NCI-H1105 treated with DMSO at 0.1 percent for 48 hours (cell line): ENCODE data around the gene LIN7B.
"Not testable (repeated sequence)": the region's sequence is repeated elsewhere in the genome, so short reads cannot be mapped to it uniquely, and the experiment has no call there.

Source experiments
- DNase-seq: peaks from one replicate; lab custom pipeline; 2025; lab: John Stamatoyannopoulos, UW

LIN7B gene

DNA sequence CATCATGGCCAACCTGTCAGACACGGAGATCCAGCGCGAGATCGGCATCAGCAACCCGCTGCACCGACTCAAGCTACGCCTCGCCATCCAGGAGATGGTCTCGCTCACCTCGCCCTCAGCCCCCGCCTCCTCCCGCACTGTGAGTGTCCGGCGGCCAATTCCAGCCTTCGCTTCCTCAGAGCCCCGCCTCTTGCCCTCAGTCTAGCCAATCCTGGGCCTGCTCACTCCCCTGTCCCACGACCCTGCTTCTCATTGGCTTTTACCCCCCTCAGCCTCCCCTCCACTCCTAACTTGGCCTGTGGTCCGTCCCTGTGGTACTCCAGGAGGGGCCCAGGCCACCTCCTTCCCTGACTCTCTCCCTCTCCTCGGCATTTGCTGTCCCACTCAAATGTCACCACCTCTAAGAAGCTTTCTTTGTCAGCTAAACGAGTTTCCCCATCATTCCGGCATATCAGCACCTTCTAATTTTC, 28.7 kb downstream of the LIN7B start:
- no peak for DNase-seq

DNA sequence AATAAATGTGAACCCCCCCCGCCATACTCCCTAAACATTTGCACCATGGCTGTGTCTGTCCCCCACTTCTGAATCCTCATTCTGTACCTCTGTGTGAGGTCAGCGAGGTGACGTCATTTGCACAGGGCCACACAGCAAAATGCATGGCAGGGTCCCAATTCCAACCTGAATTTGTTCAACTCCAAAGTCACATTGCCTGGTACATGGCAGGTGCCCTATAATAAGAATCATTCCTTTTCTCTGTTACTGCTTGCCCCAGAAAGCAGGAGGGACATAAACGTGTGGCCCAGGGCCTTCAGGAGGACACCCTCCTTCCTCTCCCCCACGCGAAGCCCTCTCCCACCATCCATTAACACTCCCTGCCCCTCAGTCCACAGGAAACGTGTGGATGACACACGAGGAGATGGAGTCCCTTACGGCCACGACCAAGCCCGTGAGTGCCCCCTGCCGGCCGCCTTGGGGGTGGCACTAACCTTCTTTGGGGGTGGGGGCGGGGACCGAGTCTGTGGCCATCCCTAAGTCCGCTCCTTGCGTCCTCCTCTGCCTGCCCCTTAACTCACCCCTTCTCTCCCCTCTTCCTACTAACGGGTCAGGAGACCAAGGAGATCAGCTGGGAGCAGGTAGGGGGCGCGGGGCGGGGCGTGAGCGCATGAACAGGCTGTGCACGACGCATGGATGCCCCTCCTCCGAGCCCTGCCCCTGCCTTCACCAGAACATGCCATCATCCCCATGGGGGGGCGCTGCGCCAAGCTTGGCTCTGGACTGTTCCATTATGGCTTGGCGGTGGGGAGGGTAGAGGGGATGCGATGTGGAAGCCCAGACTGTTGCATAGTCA, 31.6 kb downstream of the LIN7B start:
- peak; percentile 50 for DNase-seq

DNA sequence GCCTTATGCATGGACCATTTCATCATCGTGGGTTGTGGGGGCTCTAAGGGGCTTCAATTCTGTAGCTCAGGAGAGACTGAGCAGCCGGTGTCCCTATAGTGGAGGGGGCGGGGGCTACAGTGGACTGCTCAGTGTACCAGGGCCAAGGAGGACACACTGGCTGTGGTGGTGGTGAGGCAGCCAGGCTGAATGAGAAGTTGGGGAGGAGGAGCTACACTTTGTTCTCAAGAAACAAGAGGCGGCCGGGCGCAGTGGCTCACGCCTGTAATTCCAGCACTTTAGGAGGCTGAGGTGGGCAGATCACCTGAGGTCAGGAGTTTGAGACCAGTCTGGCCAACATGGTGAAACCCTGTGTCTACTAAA, 32.2 kb downstream of the LIN7B start:
- DNase-seq: not testable (repeated sequence)

DNA sequence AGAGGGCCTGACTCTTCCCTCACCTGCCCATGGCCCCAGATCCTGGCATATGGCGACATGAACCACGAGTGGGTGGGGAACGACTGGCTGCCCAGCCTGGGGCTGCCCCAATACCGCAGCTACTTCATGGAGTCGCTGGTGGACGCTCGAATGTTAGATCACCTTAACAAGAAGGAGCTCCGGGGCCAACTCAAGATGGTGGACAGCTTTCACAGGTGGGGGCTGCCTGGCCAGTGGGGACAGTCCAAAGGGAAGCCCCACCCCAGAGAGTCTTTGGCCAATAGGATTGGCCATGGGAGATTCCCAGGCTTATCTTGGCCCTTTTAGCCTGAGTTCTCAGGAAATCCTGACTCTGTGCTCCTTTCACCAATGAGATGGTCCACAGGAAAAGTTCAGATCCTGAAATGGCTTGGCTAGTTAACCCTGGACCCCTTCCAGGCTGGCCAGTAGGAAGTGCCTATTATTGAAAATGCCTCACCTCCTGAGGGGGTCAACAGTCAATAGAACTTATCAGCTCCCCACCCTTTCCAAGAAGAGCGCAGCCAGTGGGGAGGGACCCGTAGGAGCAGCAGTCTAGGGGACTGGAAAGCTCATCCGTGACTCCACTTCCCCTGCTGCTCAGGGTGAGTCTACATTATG, 34.0 kb downstream of the LIN7B start:
- no peak for DNase-seq

DNA sequence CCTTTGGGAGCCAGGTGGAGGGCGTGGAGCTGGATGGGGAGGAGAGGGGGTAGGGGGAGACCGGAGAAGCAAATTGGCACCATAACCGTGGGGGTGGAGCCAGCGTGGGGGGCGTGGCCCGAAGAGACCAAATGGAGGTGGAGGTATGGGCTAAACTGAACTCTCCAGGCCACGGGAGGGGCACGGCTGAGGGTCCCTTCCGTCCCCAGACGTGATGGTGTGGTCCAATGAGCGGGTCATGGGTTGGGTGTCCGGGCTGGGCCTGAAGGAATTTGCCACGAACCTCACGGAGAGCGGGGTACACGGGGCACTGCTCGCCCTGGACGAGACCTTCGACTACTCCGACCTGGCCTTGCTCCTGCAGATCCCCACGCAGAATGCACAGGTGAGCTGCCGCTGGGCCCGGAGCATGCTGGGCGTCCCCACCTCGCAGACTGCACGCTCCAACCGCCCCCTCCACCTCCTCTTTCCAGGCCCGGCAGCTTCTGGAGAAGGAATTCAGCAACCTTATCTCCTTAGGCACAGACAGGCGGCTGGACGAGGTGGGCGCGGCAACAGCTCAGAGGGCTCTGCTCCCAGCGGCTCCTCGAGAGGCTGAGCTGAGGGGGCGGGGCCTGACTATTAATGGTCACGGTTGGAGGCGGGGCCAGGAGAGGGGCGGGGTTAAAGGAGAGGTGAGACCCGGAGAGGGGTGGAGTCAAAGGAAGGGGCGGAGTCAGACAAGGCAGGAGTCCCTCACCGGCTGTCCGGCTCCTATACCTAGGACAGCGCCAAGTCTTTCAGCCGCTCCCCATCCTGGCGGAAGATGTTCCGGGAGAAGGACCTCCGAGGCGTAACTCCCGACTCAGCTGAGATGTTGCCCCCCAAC, 34.8 kb downstream of the LIN7B start:
- peak; percentile 92 for DNase-seq

DNA sequence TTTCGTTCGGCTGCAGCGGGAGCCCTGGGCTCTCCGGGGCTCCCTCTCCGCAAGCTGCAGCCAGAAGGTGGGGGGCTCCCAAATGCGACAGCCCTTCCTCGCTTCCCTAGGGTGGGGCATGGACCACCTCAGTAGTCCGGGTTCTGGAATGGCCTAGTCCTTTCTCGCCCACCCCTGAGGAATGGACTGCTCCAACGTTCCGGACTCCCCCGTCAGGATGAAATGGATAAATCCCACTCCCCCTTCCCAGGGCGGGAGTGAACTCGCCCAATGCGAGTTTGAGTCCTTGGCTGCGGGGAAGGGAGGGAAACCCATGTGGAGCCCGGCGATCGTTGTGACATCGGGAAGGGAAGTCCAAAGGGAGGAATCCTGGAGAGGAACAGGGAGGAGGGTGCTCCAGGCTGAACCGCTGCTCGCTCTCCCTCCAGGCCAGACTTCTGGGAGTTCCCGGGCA, 35.5 kb downstream of the LIN7B start:
- DNase-seq: peak; percentile 62

DNA sequence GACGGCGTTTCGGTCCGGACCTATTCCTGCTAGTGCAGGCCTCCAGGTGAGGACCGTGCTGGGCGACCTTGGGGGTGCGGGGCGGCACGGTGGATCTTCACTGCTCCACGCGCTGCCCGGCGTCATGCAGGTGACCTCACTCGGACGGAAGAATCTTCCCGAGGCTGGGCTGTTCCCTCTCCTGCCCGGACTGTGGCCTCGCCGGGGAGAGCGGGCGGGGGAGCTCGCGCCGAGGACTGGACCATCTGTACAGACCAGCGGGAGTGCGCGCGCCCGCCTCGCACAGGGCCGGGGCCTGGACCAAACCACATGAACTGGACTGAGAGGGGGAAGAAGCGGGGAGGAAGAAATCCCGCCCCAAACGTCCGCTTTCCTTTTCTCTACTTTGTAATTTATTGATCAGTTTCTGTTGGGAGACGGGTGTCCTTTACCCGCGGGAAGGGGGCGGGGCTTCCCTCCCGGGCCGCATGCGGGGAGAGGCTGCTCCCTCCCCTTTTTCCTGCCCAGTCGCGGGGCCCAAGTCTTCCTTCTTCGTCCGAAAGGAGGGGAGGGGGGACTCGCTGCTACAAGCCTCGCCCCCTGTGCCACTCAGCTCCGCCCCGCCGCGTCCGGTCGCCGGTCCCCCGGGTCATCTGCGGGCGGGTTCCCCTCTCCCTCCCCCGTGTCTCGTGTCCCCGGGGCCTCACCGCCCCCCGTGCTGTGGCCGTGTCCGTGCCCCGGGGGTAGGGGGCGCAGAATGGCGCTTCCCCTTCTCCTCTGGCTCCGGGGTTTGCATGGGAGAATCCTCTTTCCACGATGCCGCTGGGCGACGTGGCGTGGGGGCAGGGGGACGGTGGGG, 36.2 kb downstream of the LIN7B start:
- peak; percentile 89 for DNase-seq

DNA sequence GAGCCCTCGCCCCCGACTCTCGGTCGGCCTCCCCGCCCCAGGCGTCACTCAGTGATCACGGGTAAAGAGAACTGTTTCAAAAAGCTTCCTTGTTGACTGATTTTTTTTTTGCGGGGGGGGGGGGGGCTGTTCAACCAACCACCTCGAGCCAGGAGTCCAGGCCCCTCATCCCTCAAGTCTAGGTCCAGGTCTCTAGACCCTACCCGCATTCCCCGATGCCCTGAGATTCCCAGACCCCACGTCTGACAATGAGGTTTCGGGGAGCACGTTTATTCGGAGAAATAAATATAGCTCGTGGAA, 36.7 kb downstream of the LIN7B start:
- no peak for DNase-seq

DNA sequence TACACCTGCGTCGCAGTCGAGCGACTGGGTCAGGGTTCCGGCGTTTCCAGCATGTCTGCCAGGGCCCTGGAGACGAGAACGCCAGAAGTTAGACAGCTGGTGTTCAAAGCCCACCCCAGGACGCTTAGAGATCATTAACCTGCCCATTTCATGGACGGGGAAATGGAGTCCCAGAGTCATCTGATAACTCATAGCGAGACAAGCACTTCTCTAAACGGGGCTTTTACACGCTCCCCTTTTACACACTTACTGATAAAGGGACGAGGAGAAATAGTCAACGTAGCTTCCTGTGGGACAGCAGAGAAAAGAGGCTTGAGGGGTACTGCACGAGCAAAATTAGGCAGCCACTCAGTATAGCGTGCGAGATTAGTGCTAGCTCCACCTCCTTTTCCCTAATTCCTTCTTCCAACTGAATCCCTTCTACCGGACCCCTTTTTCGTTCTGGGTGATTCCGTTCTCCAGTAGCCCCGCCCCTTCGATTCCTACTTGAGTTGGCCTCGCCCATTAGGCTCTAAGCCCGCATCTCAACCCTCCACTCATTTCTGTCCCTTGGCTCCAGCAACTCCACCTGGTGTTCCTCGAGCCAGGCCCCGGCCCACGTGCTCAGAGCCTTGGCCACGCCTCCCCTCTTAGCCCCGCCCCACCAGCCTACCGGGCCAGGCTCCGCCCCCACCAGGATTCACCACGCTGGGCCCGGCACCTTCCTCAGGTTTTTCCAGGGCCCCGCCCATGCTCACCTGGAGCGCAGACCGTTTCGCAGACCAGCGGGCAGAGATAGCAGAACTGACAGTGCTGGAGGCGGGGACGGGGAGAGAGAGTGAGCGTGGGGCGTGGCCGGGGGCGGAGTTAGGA, 37.3 kb downstream of the LIN7B start:
- DNase-seq: peak; percentile 55

DNA sequence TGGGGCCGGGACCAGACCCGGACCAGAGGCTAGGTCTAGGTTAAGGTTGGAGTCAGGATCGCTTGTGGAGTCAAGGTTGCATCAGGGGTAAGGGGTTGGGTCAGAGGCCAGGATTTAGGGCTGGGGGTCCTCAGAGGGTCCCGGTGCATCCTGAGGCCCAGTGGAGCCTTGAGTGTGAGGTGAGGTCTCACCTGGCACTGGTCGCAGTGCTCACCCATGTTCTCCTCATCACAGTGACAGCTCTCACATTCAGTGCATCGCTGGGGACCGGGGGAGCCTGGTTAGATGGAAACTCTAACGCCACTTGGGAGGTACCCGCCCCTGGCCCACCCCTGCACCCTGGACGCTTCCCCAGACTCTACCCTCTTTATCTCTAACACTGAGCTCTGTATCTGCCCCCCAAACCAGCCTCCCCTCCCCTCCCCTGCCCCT, 38.0 kb downstream of the LIN7B start:
- DNase-seq: no peak

DNA sequence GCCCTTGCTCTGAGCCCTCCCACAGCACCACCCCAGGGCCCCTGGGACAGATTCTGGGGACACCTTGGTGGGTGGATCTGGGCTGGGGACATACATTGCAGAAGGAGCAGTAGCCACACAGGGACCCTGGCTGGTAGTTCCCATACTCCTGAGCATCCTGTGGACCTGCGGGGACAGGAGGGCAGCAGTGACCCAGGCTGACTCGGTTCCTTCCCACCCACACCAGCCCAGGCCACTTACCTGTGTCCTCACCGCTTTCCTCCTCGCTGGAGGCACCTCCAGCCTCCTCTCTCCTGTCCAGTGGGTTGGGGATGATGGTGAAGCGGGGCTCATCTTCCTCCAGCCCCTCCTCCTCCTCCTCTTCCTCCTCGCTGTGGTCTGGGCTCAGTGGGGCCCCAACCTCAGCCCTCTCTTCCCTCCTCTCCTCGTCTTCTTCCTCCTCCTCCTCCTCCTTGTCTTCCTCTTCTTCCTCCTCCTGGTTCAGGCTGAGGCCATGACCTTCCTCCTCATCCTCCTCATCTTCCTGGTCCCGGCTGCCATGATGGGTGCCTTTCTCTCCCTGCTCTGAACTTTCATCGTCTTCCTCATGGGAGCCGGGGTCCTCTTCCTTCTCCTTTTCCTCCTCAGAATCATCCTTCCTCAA, 39.1 kb downstream of the LIN7B start:
- no peak for DNase-seq

DNA sequence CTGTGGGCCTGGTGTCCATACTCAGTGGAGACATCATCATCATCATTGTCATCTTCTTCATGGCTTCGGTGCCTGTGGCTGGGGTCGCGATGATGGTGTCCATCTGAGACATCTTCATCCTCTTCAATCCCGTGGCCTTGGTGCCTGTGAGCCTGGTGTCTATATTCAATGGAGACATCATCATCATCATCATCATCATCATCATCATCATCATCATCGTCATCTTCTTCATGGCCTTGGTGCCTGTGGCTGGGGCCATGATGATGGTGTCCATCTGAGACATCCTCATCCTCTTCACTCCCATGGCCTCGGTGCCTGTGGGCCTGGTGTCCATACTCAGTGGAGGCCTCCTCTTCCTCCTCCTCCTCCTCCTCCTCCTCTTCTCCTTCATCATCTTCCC, 40.1 kb downstream of the LIN7B start:
- DNase-seq: no peak

DNA sequence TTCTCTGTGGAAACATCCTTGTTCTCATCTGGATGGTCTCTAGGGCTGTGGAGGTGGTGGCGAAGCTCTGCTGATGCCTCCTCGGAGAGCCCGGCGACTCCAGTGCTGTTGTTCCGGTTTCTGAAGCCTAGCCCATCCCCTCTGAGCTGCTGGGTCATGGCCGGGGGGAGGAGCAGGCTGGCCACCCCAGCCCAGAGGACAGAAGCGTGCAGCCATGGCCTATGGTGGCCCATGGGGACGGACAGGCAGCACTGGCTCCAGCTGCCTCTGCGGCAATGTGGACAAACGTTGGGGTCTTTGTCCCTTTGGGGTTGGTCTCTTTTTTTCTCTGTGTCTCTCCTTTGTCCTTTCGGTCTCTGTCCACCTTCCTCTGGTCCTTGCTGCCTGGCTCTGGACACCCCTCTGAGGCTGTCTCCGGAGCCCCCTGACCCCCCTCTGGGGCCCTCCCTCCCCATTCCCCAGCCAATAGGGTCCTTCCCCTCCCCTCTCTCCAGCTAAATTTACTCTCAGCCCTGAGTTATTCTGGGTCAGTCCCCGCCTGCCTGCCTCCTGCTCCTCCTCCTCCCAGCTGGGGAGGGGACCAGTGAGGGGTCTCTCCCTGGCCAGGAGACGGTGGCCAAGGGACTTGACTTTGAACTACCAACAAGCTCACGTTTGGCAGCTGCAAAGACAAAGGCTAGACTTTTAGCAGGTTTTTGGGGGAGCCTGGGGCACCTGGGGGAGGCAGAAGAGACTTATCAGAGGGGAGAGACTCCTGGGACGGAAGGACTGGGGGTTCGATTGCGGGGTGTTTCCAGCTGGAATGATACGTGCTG, 41.0 kb downstream of the LIN7B start, which contains the start of gene HRC:
TSS of gene HRC (minus strand) at position 392 of the 815 bp plus-strand sequence. CDS start at position 233, 159 bp downstream.
- no peak for DNase-seq

DNA sequence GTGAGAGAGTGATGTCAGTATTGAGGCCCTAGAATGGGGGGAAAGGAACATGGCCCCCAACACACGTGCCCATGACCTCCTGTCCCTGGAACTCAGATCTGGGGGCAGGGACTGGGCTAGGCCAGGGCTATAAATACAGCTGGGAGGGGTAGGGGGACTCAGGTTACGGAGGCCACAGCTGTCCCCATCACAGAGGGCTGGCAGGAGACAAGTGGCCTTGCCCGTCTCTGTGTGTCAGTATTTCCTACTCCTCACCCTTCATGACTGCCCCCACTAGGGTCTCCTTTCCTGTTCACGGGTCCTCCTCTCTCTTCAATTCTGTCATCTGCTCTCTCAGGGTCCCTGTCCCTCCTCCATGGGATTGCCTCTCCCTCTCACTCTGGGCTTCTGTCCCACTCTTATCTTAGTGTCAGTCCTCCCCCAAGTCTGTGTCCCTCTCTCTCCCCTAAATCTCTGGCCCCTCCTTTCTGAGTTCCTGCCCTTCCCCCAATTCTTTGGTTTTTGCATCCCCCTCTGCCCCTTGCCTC, 41.7 kb downstream of the LIN7B start:
- no peak for DNase-seq

DNA sequence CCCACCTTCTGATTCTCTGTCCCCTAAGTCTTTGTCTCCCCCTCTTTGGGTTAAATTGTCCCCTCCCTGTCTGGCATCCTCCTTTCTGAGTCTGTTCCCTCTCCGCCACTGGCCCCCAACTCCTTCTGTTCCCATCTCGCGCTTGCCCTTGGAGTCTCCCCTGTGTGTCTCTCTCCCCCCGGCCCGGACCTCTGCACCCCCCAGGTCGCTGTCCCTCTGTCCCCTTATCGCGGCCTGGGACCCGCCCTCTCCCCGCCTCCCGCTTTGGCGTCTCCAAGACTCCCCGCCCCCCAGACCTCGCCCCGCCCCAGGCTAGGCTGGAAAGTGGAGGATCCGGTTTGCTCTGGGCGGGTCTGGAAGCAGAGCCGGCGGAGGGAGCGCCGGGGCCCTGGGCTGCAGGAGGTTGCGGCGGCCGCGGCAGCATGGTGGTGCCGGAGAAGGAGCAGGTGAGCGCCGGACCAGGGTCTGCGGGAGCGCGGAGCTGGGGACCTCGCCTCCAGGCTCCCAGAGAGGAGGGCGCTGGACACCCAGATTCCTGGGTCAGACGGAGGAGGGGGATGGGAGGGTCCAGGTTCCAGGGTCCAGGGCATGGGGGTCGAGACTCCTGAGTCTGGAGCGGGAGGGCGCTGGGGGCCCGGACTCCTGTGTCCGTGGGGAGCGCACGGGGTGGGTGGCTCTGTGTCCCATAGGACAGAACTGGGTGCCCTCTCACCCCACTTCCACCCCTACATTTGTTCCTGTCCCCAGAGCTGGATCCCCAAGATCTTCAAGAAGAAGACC, 43.5 kb downstream of the LIN7B start, which contains the start of gene TRPM4:
TSS of gene TRPM4 (plus strand) at position 348 of the 780 bp plus-strand sequence. CDS start at position 423, 75 bp downstream.
- peak; percentile 77 for DNase-seq

DNA sequence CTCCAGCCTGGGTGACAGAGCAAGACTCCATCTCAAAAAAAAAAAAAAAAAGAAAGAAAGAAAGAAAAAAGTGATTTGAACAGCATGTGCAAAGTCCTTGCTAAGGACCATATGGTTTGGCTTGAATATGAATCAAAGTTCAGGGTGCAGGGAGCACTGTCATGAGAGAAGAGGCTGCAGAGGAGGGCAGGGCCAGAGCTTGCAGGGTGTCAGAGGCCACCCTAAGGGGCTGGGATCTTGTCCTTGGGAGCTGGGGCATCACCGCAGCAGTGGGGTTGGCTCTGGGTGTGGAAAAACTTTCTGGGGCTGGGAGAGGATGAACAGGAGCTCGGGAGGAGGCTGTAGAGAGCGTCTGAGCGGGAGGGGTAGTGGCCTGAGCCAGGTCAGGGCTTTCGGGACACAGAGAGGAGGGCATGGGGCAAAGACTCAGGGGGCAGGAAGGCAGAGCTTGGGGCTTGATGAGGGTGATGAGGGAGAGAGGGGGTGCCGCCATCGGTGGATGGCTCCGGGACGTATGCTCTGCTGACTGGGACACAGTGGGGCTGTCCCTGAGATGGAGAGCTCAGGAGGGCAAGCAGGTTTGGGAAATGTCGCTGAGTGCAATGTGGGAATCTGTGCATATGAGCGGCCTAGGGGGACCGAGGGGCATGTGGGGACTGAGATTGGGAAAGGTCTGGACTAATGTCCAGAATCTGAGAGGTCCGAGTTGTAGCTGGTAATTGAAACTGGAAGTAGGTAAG, 46.5 kb downstream of the LIN7B start:
- DNase-seq: no peak

DNA sequence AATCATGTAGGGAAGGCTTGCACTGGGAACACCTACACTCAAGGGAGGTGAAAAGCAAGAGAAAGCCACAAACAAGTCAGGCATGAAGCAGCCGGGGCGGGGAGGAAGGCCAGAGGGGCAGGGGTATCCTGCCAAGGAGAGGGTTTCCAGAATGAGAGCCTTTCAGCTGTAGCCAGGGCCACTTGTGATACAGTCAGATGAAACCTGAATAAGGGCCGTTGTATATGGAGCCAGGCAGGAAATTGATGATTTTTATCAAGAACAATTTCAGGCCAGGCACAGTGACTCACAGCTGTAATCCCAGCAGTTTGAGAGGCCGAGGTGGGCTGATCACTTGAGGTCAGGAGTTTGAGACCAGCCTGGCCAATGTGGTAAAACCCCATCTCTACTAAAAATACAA, 47.8 kb downstream of the LIN7B start:
- DNase-seq: no peak
